ENCODE results near the gene OR6X1.
A peak's percentile ranks its signal among the peaks of the same experiment; 100 is the strongest.
"Not testable (repeated sequence)": the region's sequence is repeated elsewhere in the genome, so short reads cannot be mapped to it uniquely, and the experiment has no call there.

OR6X1 gene

GRCh38 chr11:123751781-123752180 lies 2.5 kb downstream of the OR6X1 start:
- no peak for DNase-seq

GRCh38 chr11:123748349-123748748 lies 6.0 kb downstream of the OR6X1 start:
- not testable (repeated sequence) for DNase-seq

GRCh38 chr11:123745764-123746451 lies 8.4 kb downstream of the OR6X1 start:
- no peak for DNase-seq

DNA sequence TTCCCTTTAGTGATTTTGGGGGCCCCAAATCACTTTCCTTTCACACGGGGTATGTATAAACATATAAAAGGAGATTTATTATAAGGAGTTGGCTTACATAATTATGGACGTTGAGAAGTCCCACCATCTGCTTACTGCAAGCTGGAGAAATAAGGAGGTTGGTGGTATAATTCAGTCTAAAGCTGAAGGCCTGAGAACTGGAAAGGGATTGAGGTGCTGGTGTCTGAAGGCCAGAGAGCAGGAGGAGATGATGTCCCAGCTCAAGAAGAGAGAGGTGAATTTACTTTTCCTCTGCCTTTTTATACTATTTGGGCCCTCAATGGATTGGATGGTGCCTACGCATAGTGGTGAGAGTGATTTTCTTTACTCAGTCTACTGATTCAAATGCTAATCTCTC lies 11.6 kb downstream of the OR6X1 start:
- no peak for DNase-seq

DNA sequence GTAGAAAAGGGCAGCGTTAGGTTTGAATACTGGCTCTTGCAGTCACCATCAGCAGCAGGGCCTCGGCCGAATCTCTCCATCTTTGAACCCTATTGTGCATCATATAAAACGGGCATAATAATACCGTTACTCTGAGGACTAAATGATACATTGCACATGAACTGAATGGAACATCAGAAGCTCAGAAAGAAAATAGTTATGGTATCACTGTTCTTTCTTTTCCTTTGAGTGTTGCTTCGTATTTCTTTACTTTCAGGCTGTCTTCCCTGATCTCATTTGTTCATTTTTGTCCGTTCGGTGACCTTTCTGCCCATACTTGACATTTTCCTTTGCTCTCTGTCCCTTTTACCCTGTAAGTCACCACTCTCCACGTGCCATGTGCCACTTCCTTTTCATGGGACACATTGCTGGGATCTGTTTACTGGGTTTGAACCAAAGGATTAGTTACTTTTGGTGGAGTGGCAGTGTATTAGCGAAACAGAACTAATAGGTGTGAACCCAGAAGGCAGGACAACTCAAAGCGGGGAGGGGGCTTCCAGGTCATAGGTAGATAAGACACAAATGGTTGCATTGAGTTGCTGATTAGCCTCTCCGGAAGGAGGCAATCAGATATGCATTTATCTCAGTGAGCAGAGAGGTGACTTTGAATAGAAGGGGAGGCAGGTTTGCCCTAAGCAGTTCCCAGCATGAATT lies 12.1 kb downstream of the OR6X1 start:
- DNase-seq = peak; percentile 75

DNA sequence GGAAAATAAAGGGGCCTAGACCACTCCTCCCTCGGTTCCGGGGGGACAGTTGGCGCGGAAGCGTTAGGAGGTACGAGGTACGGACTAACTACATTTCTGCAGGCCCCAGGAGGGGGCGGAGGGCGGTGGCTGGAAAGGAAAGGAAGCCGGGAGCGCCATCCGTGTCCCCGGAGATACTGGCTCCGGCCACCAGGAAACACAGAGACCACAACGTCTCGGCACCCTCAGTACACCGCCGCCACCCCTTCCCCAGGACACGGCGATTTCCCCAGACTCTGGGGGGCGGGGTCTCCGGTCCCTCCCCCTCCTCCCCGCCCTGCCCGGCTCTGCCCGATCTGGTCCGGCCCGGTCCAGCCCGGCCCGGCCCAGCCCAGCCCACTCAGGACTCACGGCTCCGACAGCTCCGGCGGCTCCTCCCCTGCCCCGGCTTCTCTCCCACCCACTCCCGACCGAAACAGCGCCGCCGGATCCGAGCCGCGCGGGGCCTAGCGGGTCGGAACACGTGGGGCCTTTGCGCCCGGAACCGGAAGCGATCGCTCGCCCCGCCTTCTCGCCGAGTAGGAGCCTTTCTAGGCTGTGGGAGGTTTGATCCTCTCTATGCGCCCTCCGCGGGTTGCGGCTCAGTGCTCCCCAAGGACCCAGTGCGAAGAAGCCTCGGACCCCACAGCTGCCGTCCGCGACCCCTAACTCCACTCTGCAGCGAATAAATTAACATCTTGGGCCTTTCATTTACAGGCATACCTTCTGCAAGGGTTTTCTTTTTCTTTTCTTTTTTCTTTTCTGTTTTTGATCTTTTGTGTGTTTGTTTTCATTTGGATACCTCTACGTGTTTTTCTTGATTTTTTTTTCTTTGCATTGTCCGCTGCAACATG lies 12.9 kb downstream of the OR6X1 start, which contains the start of gene ZNF202:
Gene ZNF202, minus strand, starts transcription at position 502 of the 872 bp plus-strand sequence. CDS start 10,772 bp downstream, outside the sequence.
- DNase-seq = peak; percentile 89

- no peak for DNase-seq
Observed at GRCh38 chr11:123740787-123741158, 13.5 kb downstream of the OR6X1 start.

- DNase-seq = no peak
Observed at GRCh38 chr11:123738374-123738773, 15.9 kb downstream of the OR6X1 start.

DNA sequence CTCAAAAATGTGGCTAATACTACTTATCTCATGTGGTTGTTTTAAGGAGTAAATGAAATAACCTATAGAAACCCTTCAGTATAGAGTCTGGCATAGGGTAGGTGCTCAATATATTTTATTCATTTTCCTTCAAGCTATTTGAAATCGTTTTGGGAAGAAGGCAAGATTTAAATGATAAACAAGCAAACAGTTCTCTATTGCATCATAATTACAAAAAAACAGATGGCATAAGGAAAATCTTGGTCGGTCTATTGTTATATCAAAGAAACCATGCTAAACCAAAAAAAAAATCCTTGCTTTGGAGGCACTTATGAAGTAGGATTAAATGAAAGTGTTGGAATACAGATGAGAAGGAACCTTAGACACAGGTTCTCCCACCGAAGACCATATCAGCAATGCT lies 17.5 kb downstream of the OR6X1 start:
- no peak for DNase-seq

DNA sequence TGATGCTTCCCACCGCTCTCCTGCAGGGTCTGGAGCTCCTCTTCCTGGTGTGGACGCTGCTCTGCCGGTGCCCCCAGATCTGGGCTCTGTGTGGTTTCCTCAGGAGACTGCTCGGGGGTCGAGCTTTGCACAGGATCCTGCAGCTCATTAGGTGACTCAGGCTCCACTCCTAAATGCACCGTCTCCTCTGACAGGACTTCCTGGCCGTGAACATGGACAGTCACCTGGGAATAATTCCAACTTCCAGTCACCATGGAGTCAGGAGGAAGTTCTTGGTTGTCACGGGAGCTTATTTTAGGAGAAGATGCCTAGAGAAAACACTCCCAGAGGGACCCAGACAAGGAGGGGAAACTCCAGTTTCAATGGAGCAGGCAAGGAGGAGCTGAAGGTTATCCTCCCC lies 24.7 kb downstream of the OR6X1 start:
- DNase-seq = no peak

DNA sequence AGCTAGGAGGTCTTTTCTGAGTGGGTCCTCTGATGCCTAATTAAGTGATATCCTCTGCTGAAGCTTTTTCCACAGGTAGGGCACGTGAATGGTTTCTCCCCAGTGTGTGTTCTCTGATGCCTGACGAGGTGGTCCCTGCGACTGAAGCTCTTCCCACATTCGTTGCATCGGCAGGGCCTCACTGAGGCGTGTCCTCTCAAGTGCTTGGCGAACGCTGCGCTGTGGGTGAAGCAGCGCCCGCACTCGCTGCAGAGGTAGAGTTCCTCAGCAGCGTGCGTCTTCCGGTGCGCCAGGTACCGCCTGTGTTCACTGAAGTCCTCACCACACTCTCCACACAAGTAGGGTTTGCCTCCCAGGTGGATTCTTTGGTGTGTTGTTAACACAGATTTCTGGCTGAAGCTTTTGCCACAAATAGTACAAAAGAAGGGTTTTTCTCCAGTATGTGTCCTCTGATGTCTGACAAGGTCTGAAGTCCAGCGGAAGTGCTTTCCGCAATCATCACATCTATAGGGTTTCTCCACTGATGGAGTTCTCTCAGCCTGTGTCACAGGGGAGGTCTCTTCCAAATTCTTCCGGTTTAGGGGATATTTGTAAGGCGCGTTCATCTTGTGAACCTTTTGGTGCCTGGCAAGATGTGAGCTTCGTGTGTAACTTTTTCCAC lies 28.2 kb downstream of the OR6X1 start:
- DNase-seq = no peak

- DNase-seq = no peak
Observed at GRCh38 chr11:123719452-123719851, 34.9 kb downstream of the OR6X1 start.

DNA sequence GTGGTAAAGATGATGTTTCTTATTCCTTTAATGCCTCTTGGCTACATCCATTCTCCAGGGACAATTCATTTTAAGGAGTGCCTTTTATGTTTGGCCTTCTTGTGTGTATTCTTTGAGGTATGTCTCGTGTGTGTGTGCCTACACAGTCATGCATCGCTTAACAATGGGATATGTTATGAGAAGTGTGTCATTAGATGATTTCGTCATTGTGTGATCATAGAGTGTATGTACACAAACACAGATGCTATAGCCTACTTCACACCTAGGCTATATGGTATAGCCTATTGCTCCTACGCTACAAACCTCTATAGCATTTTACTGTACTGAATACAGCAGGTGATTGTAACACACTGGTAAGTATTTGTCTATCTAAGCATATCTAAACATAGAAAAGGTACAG lies 35.8 kb downstream of the OR6X1 start:
- no peak for DNase-seq

DNA sequence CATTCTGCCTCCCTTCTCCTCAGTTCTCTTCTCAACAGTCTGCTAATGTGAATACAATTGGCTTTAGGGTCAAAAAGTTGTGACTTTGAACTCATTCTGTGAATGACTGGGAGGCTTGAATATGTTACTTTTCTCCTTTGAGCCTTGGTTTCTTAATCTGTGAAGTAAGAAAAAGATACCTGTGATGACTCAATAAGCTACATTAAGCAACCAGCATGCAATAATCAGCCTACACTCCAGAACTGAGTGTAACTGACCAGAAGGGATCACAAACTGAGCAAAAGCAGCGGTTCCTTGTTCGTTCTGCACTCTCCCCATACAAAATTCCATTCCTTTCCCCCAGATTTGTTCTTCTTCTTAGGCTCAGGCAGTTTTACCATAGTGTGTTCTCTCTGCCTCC lies 36.3 kb downstream of the OR6X1 start:
- DNase-seq = no peak

GRCh38 chr11:123712627-123713026 lies 41.7 kb downstream of the OR6X1 start:
- not testable (repeated sequence) for DNase-seq

DNA sequence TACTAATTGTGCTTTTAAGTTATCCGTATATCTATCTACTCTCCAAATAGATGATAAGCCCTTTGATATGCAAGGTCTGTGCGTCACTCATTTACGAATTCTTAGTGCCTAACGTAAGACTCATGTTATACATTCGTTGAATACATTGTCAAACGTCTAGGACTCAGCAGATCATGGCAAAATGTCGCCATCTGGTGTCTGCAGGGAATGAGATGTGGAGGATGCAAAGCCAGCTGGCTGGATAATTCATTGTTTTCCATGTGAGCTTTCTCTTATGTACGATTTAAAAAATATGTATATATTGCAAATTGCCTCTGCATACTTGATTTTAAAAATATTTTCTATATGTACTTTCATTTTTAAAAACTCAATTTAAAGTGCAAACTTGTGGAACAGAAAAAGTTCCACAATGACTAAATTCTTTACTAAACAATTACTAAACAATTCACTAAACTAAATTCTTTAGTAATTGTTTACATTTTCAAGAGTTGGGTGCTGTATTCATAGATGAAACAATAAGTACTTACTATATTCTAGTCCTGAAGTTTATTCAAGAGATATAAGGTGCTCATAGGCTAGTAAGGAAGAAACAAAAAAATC lies 46.6 kb downstream of the OR6X1 start:
- DNase-seq = peak; percentile 66

- no peak for DNase-seq
Observed at GRCh38 chr11:123707206-123707605, 47.1 kb downstream of the OR6X1 start.

DNA sequence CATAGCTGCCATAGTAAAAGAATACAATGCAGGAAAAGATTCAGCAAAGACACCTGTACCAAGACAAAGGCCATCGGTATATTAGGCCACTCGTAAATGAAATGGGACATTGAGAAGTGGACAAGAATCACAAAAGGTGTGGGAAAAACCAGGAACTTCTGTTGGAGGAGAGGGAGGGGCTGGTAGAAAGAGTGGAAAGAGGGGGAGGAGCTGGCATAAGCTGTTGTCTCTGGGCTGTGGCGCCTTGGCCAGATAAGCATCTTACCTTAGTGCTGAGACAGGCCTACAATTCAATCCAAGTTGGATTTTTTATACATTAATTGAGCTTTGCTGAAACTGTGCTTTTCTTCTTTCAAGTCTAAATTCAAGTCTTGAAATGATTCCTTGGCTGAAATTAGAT lies 50.0 kb downstream of the OR6X1 start:
- DNase-seq = peak; percentile 31
